GM23338 (cell line): ENCODE measurements around the gene TSPAN1.

Experiments
- CREB1 ChIP-seq: fragments of 250-450 bp; sonication (Bioruptor Pico); IDR thresholded peaks from 2 replicates; pipeline ENCODE4 v1.5.0; 2020; ENCODE audit warnings: low read depth, mild to moderate bottlenecking, moderate library complexity
- EZH2 ChIP-seq: fragments of 200-600 bp; sonication (generic); IDR thresholded peaks from one replicate; pipeline ENCODE4 v1.8.0; 2017; ENCODE audit warnings: antibody characterized with exemption, mild to moderate bottlenecking, low read depth; ENCODE audit not compliant: unreplicated experiment
- EZH2phosphoT487 ChIP-seq: fragments of 200-600 bp; sonication (generic); IDR thresholded peaks from one replicate; pipeline ENCODE4 v1.8.1; 2018; ENCODE audit warnings: antibody characterized with exemption; ENCODE audit not compliant: unreplicated experiment
- JUNB ChIP-seq: IDR thresholded peaks from one replicate; pipeline ENCODE4 v1.6.1; 2016; ENCODE audit warnings: antibody characterized with exemption; ENCODE audit not compliant: unreplicated experiment
- NANOG ChIP-seq: IDR thresholded peaks from 2 replicates; pipeline ENCODE4 v1.6.1; 2016; ENCODE audit warnings: antibody characterized with exemption, borderline replicate concordance
- POLR2AphosphoS5 ChIP-seq: IDR thresholded peaks from 2 replicates; pipeline ENCODE4 v1.6.1; 2016; ENCODE audit warnings: antibody characterized with exemption, low read depth
- STAT1 ChIP-seq: IDR thresholded peaks from one replicate; pipeline ENCODE4 v1.6.1; 2016; ENCODE audit warnings: antibody characterized with exemption; ENCODE audit not compliant: unreplicated experiment
- ZNF114 ChIP-seq: fragments of 250-450 bp; sonication (Bioruptor Pico); IDR thresholded peaks from 2 replicates; pipeline ENCODE4 v1.5.0; 2020; ENCODE audit warnings: mild to moderate bottlenecking, moderate library complexity
- ZNF331 ChIP-seq: fragments of 250-450 bp; sonication (Bioruptor Pico); IDR thresholded peaks from 2 replicates; pipeline ENCODE4 v1.5.0; 2020; ENCODE audit warnings: low read depth, mild to moderate bottlenecking, moderate library complexity
- TF ChIP-seq, protein P1 (sequence below): IDR thresholded peaks from one replicate; pipeline ENCODE4 v1.6.1; 2018; ENCODE audit warnings: antibody characterized with exemption; ENCODE audit not compliant: unreplicated experiment
- TF ChIP-seq, protein P2 (sequence below), 2 experiments: fragments of 200-600 bp in 1 of 2; sonication (generic) in 1 of 2; conservative IDR thresholded peaks; 2 replicates each; pipeline versions ENCODE4 v1.5.1 to v1.6.1; 2016 to 2017; ENCODE audit warnings: antibody characterized with exemption in 2 of 2, low read depth in 2 of 2, mild to moderate bottlenecking in 2 of 2, moderate library complexity in 1 of 2
- TF ChIP-seq, protein P3 (sequence below): IDR thresholded peaks from 2 replicates; pipeline ENCODE4 v1.6.1; 2016; ENCODE audit warnings: antibody characterized with exemption

DNA sequence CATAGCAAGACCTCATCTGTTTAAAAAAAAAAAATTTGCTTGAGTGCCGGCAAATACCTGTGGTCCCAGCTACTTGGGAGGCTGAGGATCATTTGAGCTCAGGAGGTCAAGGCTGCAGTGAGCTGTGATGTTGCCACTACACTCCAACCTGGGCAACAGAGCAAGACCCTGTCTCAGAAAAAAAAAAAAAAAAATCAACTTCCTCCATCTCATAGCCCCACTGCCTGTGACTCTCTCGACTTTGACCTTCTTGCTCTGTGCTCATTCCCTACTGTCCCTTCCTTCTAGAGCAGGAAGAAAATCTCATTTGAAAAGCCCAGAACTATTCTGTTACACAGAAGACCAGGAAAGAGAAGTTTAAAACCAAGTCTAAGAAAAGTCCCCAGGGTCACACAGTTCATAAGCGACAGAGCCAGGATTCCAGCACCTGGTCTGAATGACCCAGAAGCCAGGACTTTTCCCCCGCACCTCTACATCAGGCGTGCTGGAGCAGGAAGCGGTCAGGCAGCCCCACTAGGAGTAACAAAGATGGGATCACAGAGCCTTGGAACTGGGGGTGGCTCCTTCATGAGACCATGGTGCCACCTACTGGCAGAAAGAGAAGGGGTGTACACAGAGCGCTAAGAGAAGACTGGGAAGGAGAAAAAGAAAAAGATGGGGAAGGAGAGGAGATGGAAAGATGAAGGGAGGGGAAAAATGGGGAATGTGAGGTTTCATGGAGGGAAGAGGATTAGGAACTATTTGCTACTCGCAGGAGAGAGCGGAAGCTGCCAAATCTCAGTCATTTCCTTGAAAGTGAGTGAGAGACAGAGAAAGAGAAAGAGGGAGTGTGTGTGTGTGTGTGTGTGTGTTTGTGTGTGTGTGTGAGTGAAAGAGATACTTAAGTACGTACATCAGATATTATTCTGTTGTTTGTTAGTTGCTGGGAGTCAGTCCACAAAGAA, 4.5 kb downstream of the TSPAN1 start:
- TF ChIP-seq, protein P1, sequence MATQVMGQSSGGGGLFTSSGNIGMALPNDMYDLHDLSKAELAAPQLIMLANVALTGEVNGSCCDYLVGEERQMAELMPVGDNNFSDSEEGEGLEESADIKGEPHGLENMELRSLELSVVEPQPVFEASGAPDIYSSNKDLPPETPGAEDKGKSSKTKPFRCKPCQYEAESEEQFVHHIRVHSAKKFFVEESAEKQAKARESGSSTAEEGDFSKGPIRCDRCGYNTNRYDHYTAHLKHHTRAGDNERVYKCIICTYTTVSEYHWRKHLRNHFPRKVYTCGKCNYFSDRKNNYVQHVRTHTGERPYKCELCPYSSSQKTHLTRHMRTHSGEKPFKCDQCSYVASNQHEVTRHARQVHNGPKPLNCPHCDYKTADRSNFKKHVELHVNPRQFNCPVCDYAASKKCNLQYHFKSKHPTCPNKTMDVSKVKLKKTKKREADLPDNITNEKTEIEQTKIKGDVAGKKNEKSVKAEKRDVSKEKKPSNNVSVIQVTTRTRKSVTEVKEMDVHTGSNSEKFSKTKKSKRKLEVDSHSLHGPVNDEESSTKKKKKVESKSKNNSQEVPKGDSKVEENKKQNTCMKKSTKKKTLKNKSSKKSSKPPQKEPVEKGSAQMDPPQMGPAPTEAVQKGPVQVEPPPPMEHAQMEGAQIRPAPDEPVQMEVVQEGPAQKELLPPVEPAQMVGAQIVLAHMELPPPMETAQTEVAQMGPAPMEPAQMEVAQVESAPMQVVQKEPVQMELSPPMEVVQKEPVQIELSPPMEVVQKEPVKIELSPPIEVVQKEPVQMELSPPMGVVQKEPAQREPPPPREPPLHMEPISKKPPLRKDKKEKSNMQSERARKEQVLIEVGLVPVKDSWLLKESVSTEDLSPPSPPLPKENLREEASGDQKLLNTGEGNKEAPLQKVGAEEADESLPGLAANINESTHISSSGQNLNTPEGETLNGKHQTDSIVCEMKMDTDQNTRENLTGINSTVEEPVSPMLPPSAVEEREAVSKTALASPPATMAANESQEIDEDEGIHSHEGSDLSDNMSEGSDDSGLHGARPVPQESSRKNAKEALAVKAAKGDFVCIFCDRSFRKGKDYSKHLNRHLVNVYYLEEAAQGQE: no peak
- TF ChIP-seq CREB1 (CRISPR knock-in tag): no peak; the same call in 1 of the 2 replicates
- TF ChIP-seq, protein P2, sequence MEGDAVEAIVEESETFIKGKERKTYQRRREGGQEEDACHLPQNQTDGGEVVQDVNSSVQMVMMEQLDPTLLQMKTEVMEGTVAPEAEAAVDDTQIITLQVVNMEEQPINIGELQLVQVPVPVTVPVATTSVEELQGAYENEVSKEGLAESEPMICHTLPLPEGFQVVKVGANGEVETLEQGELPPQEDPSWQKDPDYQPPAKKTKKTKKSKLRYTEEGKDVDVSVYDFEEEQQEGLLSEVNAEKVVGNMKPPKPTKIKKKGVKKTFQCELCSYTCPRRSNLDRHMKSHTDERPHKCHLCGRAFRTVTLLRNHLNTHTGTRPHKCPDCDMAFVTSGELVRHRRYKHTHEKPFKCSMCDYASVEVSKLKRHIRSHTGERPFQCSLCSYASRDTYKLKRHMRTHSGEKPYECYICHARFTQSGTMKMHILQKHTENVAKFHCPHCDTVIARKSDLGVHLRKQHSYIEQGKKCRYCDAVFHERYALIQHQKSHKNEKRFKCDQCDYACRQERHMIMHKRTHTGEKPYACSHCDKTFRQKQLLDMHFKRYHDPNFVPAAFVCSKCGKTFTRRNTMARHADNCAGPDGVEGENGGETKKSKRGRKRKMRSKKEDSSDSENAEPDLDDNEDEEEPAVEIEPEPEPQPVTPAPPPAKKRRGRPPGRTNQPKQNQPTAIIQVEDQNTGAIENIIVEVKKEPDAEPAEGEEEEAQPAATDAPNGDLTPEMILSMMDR (conservative IDR thresholded peaks at IDR 0.05; ENCODE audit: low read depth in 2 of 2): peak; percentile 98 to 99
- TF ChIP-seq, protein P3, sequence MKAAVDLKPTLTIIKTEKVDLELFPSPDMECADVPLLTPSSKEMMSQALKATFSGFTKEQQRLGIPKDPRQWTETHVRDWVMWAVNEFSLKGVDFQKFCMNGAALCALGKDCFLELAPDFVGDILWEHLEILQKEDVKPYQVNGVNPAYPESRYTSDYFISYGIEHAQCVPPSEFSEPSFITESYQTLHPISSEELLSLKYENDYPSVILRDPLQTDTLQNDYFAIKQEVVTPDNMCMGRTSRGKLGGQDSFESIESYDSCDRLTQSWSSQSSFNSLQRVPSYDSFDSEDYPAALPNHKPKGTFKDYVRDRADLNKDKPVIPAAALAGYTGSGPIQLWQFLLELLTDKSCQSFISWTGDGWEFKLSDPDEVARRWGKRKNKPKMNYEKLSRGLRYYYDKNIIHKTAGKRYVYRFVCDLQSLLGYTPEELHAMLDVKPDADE: no peak
- TF ChIP-seq EZH2: no peak
- no peak for TF ChIP-seq POLR2AphosphoS5
- TF ChIP-seq ZNF114 (CRISPR knock-in tag): no peak
- TF ChIP-seq ZNF331 (CRISPR knock-in tag): no peak
- TF ChIP-seq EZH2phosphoT487: no peak
- TF ChIP-seq JUNB: no peak
- TF ChIP-seq STAT1: no peak
- TF ChIP-seq NANOG: no peak
